Cardiac ventricle fibroblast (primary cell): ENCODE measurements around the gene PISD. TPM values are rescaled to one million over a fixed set of nuclear protein-coding genes. Genes with fewer than 3 reads are reported as not detected.

Experiments used
- total RNA-seq: library from RNA; depleted of rRNA; stranded (reverse); fragments of >200 nt; gene quantifications from 2 replicates; pipeline ENCODE4 v1.2.3, GENCODE V29; 2015

PISD gene
- total RNA-seq = 28.1 and 31.8 TPM in 2 replicates

GRCh38 chr22:31661851-31662667 is at the start of gene PISD:
Gene PISD, minus strand, starts transcription at chr22:31662215. Its CDS starts 7 bp downstream, at chr22:31662208.

Other genes starting within 250 kb of the PISD start
- gene EIF4ENIF1, start 172.4 kb downstream of the PISD start, total RNA-seq = 5.9 and 9.5 TPM in 2 replicates
- gene SFI1, start 165.7 kb downstream of the PISD start, total RNA-seq = 4.2 and 5.7 TPM in 2 replicates
- gene PRR14L, start 87.9 kb upstream of the PISD start, total RNA-seq = 17.1 and 17.5 TPM in 2 replicates
- 4.2 and 15.2 TPM in 2 replicates for gene DEPDC5, start 91.8 kb upstream of the PISD start, total RNA-seq